ENCODE data around the gene TBC1D24.

- TF ChIP-seq CTCF (IDR thresholded peaks at IDR 0.05) = no peak
- no peak for TF ChIP-seq POLR2AphosphoS5 (IDR thresholded peaks at IDR 0.05)
- no peak for TF ChIP-seq POLR2A (IDR thresholded peaks at IDR 0.05)
These were observed 42.0 kb upstream of the TBC1D24 start for GRCh38 chr16:2432801-2433505.

Data from breast epithelium (tissue), 3 donors.